OCI-LY3 (cell line): ENCODE measurements around the gene MARCHF3.

ENCODE experiments used
- EZH2phosphoT487 ChIP-seq: fragments of 200-600 bp; shearing (Covaris generic); IDR thresholded peaks from 2 replicates; pipeline ENCODE4 v1.6.1; 2018; ENCODE audit warnings: antibody characterized with exemption, mixed run types, low read depth
- TF ChIP-seq, protein P1 (sequence below): fragments of 200-600, 300-600 bp; sonication (generic); IDR thresholded peaks from 2 replicates; pipeline ENCODE4 v1.5.1; 2014; ENCODE audit warnings: antibody characterized with exemption, low read length, low read depth

DNA sequence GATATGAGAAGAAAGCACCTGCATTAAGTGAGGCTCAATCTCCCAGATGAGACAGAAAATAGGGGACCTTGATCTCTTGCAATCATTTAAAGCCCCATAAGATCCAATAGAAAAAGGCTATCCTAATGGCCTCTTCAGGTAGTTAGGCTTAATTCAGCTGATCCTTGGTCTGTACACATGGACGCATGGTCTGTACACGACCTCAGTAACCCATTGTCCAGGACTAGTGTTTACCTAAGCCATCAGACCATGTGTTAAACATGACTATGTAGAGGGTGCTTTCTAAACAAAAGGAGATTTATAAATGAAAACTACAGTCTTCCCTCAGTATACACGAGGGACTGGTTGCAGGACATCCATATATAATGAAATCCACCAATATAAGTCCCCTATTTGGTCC is 7.5 kb downstream of the MARCHF3 start:
- TF ChIP-seq, protein P1, sequence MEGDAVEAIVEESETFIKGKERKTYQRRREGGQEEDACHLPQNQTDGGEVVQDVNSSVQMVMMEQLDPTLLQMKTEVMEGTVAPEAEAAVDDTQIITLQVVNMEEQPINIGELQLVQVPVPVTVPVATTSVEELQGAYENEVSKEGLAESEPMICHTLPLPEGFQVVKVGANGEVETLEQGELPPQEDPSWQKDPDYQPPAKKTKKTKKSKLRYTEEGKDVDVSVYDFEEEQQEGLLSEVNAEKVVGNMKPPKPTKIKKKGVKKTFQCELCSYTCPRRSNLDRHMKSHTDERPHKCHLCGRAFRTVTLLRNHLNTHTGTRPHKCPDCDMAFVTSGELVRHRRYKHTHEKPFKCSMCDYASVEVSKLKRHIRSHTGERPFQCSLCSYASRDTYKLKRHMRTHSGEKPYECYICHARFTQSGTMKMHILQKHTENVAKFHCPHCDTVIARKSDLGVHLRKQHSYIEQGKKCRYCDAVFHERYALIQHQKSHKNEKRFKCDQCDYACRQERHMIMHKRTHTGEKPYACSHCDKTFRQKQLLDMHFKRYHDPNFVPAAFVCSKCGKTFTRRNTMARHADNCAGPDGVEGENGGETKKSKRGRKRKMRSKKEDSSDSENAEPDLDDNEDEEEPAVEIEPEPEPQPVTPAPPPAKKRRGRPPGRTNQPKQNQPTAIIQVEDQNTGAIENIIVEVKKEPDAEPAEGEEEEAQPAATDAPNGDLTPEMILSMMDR, result no peak
- no peak for TF ChIP-seq EZH2phosphoT487
